GM12891 (cell line): ENCODE data around the gene OR1K1.

Source experiments
- DNase-seq: peaks from one replicate; pipeline ENCODE4 v3.0.0; 2011; ENCODE audit warnings: low spot score; ENCODE audit not compliant: insufficient read length
- FAIRE-seq: peaks from 2 replicates; lab custom pipeline; 2011; peaks lifted over from hg19 to GRCh38; lab: Jason Lieb, UNC
- PAX5 ChIP-seq: IDR thresholded peaks from 2 replicates; pipeline ENCODE4 v1.6.1; 2011; ENCODE audit warnings: low read length, moderate library complexity, mild to moderate bottlenecking; ENCODE audit not compliant: insufficient read depth, severe bottlenecking
- POLR2A ChIP-seq: IDR thresholded peaks from 2 replicates; pipeline ENCODE4 v1.6.1; 2011; ENCODE audit warnings: low read depth, low read length, control low read depth
- POLR2AphosphoS5 ChIP-seq: IDR thresholded peaks from 2 replicates; pipeline ENCODE4 v1.6.1; 2011; ENCODE audit warnings: low read depth, low read length, control low read depth
- POU2F2 ChIP-seq: IDR thresholded peaks from 2 replicates; pipeline ENCODE4 v1.6.1; 2011; ENCODE audit warnings: low read depth, mild to moderate bottlenecking, control low read depth, low read length, moderate library complexity
- SPI1 ChIP-seq: IDR thresholded peaks from 2 replicates; pipeline ENCODE4 v1.6.1; 2011; ENCODE audit warnings: low read depth, low read length, control low read depth
- TAF1 ChIP-seq: IDR thresholded peaks from 2 replicates; pipeline ENCODE4 v1.6.1; 2011; ENCODE audit warnings: low read depth, low read length, control low read depth

OR1K1 gene

GRCh38 chr9:122848256-122848943, 48.5 kb downstream of the OR1K1 start:
- FAIRE-seq (no peak), DNase-seq (no peak)
- TF ChIP-seq POLR2A (no peak), SPI1 (no peak), POLR2AphosphoS5 (no peak), TAF1 (no peak), PAX5 (no peak), POU2F2 (no peak)
